Hematopoietic multipotent progenitor cell treated with erythropoietin and hydrocortisone succinate and interleukin-3 and kit ligand, for 15 days (in vitro differentiated cells): ENCODE data around the gene MED15.
"Not testable (repeated sequence)": the region's sequence is repeated elsewhere in the genome, so short reads cannot be mapped to it uniquely, and the experiment has no call there.

Experiments
- DNase-seq: peaks from one replicate; pipeline ENCODE4 v3.0.0-alpha.2; 2015; ENCODE audit warnings: low spot score

Gene MED15

DNA sequence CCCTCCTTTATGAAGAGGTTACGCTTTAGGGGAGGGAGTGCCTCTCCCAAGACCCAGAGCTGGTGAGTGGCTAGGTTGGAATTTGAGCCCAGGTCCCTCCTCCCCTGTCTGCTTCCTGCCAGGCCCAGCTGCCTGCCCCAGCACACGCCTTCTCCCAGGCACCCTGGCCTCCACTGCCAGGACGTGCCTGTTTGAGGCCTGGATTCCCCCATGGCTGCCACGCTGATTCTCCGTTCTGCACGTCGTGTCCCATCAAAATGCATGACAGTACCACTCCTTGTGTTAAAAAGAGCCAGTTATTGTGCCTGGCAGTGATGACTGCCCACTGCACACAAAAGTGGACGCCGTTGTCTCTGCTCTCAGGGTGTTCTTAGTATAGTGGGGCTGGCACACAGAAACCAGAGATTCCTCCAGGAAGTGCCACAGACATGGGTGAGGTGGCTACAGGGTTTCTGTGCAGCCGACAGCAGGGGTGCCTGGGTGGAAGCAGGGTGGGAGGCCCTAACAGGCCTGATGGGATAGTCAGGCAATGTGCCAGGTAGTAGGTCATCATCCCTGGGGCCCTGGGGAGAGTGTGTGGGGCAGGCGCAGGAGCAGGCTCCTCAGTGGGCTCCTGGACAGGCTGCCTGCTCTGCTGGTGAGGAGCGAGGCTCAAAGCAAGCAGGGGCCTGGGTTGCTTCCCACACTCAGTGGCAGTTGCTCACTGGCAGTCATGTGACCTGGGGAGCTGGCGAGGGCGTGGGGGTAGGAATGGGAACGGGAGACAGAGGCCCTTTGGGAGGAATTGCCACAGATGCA lies 24.2 kb downstream of the MED15 start:
- DNase-seq = no peak

DNA sequence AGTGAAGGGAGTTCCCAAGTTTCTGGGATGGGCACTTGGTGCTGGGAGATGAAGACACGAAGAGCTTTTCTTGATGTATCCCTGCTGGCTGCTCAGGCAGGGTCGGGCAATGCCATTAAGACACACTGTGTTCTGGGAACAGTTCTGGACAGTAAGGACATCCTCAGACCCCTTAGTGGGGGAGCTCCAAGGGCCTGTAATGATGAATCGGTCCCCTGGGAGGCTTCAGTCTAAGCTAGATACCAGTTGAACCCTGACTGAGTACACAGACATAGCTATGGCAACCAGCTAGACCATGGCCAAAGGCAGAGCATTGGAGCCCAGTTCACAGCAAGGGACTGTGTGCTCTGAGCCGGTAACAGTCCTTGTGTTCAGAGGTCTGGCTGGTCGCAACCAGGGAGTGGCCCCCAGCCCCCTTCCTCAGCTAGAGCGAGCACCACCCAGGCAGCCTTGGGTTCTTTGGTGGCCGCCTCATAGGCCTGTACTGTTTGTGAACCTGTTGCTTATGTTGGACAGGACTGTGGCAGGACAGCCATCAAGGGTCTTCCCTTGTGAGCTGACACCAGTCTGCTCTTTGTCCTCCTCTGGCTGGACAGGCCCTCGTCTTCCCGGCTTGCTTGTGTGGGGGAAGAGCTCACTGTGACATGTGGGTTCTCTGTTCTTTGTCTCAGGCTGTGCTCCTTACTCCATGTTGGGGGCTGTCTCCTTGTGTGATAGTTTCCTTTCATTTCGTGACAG lies 25.0 kb downstream of the MED15 start:
- DNase-seq = no peak

DNA sequence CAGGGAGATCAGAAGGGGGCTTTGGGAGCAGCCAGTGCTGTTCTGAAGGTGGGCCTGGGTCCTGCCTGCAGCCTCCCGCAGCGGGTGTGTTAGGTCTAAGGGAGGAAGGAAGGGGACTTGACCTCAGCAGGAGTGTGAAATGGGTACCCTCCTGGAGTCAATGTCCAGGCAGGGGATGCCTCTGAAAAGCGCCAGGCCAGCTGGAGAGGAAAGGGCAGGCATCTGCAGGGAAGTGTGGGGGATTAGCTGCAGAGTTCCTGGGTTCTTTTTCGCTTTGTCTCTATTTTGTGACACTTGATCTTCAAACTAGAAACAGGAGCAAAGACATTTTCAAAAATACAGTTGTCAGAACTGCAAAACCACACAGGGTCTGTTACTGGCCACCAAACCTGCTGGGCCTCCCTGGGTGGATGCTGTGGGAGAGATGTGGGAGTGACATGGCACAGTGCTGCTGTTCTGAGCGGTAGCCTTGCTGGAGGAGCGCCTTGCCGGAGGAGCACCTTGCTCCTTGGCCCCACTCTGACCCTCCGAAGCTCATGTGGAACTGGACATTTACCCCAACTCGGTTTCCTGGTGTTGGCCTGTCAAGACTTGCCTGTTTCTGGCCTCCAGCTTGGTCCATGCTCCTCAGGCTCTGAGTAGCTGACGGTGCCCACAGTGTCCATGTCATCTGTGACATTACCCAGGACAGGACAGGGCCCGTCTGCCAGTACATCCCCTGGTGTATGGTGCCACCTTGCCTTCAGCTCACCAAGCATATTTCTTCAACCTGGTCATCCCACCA lies 25.9 kb downstream of the MED15 start:
- DNase-seq = no peak

DNA sequence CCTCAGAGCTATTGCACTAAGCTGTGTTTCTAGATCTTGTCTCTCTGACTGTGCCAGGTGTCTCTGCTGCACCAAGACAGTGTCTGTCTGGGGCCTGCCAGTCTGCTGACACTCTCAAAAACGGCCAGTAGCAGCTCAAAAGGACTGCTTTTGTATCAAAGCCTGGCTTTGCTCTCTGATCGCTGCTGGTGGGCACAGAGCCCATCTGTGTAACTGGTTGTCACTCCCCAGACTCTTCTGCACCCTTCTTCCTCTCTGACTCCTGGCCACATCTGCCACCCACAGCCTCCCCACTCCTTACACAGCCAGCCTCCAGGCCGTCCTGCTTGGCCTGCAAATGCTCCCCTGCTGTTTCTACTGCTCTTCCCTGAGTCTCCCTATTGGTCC lies 26.5 kb downstream of the MED15 start:
- no peak for DNase-seq

DNA sequence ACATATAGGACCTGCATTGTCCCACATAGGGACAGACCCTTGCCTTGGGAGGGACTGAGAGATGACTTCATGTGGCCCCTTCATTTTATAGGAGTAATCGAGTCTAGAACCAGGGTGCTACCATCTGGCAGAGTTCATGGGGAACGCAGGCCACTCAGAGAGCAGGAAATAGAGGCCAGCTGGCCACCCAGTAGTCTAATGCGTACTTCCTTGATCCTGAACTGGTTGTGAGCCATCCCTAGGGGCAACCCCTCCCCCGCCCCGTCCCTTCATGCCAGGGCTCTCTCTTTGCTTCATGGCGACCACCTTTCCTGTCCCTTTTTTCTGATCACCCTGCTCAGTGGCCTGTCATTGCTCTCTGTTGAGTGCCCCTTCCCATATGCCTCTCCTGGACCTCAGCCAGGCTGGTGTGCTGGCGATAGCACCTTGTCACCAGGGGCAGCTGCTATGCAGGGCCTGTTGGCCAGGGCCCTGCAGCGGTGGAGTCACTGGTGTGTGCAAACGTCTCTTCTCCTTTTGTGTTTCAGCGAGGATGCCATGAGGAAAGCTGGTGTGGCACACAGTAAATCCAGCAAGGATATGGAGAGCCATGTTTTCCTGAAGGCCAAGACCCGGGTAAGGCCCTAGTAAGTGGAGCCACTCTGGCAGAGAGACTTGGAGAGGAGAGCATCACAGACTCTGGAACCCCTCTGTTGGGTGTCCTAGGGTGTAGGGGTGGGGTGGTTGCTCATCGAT lies 29.3 kb downstream of the MED15 start:
- no peak for DNase-seq

DNA sequence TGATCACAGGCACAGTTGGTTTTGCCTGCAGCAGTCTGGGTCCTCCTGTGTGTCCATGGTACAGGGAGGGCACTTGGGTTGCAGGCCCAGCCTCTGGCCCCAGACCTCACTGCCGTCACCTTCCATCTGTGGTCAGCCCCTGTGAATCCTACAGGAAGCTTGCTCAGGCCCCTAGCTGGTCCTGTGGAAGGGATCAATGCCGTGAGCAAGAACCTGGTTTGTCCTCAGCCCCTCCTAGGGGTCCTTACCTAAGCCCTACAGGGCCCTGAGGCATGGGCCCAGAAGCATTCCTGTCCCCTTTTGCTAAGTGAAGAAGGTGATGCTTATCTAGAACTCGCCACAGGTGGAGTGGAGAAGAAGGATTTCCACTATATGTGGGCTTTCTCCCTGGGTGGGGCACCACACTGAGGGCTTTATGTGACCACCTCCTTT lies 29.9 kb downstream of the MED15 start:
- no peak for DNase-seq

DNA sequence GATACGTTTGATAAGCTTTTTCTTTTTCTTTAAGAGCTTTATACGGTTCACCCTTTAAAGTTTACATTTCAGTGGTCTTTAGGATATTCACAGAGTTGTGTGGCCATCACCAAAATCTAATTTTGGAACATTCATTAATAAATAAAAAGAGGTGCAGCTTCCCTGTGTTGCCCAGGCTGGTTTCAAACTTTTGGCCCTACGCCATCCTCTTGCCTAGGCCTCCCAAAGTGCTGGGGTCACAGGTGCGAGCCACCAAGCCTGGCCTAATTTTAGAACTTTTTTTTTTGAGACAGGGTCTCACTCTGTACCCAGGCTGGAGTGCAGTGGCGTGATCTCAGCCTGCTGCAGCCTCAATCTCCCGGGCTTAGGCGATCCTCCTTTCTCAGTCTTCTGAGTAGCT lies 30.6 kb downstream of the MED15 start:
- no peak for DNase-seq

DNA sequence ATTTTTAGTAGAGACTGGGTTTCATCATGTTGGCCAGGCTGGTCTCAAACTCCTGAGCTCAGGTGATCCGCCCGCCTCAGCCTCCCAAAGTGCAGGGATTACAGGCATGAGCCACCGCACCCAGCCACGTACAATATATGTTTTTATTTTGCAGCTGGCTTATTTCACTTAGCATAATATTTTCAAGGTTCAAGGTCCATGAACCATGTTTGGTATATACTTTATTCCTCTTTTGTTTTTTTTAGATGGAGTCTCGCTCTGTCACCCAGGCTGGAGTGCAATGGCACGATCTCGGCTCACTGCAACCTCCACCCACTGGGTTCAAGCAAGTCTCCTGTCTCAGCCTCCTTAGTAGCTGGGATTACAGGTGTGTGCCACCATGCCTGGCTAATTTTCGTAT lies 31.5 kb downstream of the MED15 start:
- not testable (repeated sequence) for DNase-seq

DNA sequence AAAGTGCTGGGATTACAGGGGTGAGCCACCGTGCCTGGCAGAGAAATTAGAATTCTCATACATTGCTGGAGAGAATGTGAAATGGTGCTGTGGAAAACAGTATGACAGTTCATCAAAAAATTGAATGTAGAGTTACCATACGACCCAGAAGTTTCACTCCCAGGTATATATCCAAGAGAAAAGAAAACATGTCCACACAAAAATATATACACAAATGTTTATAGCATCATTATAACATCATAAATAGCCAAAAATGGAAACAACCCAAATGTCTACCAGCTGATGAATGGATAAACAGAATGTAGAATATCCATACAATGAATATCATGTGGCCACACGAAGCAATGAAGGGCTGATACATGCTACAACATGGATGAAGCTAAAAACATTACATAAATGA lies 34.6 kb downstream of the MED15 start:
- DNase-seq = no peak

DNA sequence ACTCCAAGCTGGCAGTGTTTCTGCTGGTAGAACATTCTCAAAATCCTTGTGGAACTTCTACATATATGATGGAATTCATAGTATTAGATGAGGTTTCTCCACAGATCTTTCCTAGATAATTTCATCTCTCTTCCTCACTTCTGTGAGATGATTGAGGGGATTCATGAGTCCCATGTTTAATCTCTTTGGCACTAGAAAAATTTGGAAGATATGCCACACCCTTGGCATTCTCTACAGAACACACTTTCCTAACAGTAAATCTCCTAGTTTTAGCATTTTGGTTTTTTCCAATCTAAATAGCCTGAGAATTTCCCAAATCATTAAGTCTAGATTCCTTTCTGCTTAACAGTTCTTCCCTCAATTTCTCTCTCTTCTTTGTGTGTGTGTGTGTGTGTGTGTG lies 35.3 kb downstream of the MED15 start:
- DNase-seq = no peak

DNA sequence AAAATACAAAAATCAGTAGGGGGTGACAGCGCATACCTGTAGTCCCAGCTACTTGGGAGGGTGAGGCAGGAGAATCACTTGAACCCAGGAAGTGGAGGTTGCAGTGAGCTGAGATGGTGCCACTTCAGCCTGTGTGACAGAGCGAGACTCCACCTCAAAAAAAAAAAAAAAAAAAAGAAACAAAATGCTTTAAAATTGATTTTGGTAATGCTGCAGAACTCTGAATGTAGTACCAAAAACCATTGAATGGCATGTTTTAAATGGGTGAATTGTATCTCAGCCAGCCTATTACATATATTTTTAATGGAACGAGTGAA lies 37.9 kb downstream of the MED15 start:
- DNase-seq = not testable (repeated sequence)

DNA sequence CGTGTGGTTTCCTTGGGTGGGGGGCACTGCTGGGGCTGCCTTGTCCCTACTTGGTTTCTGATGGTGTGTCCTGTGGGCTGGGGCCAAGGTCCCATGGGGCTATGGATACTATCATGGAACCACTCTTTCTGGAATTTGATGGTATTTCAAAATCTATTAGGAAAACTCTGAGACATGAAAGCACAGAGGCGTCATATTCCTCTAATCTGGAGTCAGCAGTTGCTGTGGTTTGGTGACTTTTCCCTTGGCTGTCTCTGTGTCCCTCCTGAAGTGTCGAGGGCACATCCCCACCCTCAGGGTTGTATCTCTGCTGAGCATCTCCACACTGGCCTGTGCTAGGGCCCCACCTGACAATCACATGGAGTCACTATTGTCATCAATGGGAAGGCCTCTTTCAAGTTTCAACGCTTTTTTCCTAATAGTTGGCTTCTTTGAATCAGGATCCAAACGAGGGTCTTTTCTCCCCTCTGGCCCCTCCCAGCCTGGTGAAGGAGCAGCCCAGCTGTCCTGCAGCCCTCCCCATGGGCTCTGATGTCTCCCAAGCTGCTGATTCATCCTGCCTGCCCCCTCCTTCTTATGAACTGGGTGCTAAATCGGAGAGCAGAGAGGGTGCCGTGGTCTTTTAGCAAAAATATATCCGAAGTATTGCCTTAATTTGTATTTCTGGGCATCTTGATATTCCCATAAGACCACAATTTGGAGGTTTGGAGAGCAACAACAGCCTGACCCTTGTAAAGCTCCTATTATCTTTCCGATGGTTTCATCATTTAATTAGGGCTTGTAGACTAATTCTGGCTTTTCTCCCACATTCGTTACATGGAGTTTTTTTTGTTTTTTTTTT lies 38.5 kb downstream of the MED15 start:
- DNase-seq = no peak

DNA sequence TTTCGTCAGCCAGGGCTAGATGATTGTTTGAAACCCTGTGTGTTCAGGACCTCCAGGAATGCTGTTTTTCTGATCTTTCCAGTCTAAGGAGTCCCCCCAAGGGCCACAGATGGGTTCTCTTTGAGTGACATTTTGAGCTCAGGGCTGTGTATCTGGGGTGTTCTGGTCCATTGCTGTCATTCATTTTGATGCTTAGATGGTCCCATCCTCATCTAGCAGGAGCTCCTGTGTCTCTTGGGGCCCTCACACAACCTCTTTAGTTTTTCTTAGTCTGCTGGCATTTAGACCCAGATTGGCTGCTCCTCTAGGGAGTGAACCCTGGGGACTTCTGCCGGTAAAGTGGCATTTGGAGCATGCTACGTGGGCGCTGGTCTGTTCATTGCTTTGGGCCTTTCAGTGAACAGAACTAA lies 39.1 kb downstream of the MED15 start:
- DNase-seq = no peak

DNA sequence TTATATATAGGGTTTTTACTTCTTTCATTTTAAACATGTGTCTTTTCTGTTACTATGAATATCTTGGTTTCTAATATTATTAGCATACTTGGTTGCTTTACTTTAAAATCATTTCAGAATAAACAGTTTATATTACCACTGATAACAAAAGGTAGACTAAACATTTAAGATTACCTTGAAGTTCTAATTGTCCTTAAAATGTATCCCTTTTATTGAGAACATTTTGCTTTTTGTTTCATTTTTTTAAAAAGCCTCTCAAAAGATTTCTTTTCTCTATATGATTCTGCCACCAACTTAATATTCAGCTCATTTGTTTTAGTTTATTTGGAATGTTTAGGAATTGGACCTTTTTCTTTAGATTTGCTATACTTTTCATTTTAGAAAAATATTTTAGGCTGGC lies 39.6 kb downstream of the MED15 start:
- DNase-seq = no peak

DNA sequence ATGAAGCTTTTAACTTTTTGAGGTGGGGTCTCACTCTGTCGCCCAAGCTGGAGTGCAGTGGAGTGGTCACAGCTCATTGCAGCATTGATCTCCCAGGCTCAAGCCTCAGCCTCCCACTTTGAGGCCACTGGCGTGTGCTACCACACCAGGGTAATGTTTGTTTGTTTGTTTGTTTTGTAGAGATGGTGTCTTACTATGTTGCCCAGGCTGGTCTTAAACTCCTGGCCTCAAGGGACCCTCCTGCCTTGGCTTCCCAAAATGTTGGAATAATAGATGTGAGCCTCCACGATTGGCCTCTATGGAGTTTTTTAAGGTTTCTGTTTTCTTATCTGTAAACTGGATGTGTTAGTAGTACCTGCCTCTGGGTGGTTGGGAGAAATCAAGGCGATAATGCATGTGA lies 41.4 kb downstream of the MED15 start:
- DNase-seq = no peak

DNA sequence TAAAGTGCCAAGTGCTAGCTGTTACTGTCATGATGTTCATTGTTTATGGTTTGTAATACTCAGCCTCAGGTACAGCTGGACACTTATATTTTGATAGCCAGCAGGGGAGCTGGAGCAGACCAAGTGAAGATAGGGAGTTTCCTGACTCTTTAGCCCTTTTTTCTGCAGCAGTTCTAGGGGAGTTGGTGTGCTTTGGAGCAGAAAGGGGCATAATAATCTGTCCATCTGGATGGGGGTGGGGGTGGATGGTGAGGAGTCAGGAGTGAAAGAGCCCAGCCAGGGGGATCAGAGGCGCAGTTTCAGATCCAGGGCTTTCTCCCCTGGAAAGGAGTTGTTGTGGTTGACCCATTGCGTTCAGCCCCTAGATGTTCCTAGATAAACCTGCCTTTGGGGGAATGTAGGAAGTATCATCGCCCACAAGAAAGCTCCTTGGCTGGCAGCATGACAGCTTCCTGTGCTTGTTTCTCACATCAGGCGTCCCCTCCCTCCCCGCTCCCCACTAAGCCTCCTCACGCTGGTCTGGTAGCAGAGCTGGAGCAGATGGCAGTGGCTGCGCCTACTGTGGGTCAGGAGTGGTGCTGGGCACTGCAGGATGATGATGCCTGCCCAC lies 41.9 kb downstream of the MED15 start:
- no peak for DNase-seq

DNA sequence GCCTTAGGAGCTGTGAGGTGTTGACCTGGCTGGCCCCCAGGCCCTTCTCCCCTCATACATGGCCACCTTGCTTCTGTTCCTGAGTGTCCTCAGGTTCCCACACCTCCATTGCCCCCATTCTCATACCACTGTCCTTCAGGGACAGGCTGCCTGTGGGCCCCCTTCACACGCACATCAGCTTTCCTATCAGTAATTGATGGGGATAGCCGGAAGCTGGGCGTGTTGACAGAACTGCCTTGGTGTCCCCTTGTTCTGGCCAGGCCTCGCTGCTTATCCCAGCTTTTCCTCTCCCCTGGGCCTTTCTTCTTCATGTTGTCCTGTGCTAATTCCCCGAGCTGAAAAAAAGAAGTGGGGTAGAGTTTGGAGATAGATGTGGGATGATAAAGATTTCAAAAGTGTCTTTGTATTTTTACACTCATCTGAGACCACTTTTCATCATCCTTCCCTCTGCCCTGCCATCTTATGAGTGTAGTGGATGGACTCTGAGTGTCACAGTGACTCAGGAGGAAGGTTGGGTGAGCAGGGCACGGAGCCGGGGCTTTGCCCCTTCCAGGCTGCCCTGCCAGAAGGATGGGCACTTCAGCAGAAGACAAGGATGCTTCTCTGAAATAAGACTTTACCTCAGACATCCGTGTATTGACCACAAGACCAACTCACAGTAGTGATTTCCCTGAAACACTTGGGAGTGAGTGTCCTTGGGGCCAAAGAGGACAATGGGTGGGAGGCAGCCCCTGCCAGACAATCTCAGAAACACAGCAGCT lies 42.8 kb downstream of the MED15 start:
- DNase-seq = no peak

DNA sequence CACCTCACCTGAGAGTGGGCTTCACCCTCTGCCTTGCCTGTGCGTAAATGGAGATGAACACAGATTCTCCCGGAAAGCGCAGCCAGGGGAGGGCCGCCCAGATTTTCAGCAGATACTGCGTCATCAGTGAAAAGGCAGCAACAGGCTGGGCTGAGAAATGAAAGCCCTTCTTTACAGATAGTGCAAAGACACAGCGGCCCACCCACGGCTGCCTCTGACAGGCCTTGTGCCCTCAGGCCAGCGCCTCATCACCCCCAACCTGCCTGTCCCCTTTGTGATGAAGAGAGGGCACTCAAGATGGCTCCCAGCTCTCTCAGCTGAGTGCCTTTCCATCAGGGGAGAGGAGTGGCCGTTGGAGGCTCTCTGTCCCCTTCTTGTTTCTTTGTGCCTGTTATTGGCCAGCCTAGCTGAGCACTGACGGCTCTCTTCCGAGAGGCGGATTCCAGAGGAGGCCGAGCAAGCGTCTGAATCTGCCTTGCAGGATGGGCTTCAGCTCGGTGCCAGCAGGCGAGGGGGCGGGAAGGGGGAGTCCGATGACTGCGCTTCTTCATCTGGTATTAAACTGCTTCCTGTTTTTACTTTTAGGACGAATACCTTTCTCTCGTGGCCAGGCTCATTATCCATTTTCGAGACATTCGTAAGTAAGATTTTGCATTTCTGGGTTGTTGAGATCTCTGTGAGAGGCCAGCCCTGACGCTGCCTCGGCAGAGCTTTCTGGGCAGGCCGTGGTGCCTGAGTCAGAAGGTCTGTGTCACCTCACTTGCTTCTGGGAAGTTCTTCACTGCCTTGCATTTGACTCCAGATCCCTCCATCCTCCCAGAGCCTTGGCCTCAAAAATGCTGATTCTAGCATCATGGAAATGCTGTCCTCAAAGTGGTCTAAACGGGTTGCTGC lies 43.7 kb downstream of the MED15 start:
- no peak for DNase-seq

DNA sequence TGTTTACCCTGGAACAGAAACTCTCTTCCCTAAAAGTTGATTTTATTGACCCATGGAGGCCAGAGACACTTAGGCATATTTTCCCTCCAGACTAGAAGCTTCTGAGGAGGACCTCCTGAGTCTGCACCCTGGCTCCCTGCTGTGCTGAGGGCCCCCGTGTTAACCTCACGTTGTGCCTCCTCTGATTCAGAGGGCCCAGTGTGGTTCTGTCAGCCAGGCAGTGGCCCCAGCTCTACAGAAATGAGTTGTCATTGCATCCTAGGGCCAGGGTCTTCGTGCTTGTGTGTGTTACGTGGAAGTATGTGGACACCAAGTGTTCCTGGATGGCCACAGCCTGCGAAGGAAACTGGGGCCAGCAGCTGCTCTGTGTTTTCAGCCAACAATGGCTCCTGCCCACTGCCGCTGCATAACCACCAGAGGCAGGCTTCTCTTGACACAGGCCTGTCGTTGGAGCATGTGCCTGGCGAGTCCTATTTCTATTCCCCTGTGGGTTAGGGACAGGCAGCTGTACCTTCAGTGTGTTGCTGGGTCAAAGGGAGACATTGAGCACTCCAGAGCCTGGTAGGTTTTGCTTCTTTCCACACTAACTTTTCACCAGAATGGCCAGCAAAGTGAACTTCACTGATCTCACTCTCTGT lies 44.5 kb downstream of the MED15 start:
- no peak for DNase-seq
